Measurements from ENCODE around the gene CAMK2B.

Gene CAMK2B

DNA sequence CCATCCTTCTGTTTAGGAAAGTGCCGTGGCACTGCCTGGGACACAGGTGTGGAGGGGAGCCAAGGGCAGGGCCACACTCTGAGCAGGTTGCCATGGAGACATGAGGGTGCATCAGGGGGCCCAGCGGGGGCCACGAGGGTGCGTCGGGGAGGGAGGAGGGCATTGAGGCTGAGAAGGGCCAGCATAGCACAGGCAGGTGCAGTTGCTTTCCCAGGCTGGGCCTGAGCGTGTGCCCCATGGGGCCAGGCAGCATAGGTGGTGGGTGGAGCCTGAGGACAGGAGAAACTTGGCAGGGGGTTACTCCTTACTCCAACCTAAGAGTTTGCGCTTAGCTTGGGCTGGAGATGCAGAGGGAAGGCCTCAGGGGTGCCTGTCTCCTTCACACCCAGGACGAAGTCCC, 109.4 kb downstream of the CAMK2B start:
- no peak for TF ChIP-seq FOXP2 (optimal IDR thresholded peaks at IDR 0.05; ENCODE audit: borderline replicate concordance, extremely low read depth, extremely low read length, insufficient read depth)
- TF ChIP-seq POLR2AphosphoS5 (IDR thresholded peaks at IDR 0.05; ENCODE audit: low read depth, low read length), result no peak
- TF ChIP-seq TAF1 (IDR thresholded peaks at IDR 0.05; ENCODE audit: borderline replicate concordance, insufficient read depth, low read length), result no peak
- TF ChIP-seq SIN3A (IDR thresholded peaks at IDR 0.05; ENCODE audit: borderline replicate concordance, insufficient read depth, low read length), result no peak
- TF ChIP-seq, protein P1, sequence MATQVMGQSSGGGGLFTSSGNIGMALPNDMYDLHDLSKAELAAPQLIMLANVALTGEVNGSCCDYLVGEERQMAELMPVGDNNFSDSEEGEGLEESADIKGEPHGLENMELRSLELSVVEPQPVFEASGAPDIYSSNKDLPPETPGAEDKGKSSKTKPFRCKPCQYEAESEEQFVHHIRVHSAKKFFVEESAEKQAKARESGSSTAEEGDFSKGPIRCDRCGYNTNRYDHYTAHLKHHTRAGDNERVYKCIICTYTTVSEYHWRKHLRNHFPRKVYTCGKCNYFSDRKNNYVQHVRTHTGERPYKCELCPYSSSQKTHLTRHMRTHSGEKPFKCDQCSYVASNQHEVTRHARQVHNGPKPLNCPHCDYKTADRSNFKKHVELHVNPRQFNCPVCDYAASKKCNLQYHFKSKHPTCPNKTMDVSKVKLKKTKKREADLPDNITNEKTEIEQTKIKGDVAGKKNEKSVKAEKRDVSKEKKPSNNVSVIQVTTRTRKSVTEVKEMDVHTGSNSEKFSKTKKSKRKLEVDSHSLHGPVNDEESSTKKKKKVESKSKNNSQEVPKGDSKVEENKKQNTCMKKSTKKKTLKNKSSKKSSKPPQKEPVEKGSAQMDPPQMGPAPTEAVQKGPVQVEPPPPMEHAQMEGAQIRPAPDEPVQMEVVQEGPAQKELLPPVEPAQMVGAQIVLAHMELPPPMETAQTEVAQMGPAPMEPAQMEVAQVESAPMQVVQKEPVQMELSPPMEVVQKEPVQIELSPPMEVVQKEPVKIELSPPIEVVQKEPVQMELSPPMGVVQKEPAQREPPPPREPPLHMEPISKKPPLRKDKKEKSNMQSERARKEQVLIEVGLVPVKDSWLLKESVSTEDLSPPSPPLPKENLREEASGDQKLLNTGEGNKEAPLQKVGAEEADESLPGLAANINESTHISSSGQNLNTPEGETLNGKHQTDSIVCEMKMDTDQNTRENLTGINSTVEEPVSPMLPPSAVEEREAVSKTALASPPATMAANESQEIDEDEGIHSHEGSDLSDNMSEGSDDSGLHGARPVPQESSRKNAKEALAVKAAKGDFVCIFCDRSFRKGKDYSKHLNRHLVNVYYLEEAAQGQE (IDR thresholded peaks at IDR 0.05; ENCODE audit: insufficient read depth in 1 of 2, low read depth in 2 of 2, low read length in 2 of 2), result no peak

DNA sequence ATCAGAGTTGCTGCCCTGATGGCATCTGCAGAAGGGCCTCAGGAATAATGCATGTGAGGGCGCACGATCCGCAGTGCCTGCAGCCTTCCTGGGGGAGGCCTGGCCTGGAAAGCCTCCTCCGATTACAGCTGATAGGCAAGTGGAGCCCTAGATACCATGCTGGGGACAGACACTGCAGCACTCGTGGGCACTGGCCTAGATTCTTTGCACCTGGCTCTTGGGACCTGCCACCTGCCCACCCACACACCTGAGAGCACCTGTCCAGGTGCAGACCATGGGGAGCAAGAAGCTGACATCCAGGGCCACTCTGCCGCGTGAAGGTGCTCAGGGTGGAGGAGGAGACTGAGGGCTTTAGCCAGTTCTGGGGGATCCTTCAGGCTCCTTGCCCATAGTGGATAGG, 109.9 kb downstream of the CAMK2B start:
- TF ChIP-seq, protein P1 (IDR thresholded peaks at IDR 0.05; ENCODE audit: insufficient read depth in 1 of 2, low read depth in 2 of 2, low read length in 2 of 2), result no peak
- TF ChIP-seq SIN3A (IDR thresholded peaks at IDR 0.05; ENCODE audit: borderline replicate concordance, insufficient read depth, low read length) (no peak), TAF1 (IDR thresholded peaks at IDR 0.05; ENCODE audit: borderline replicate concordance, insufficient read depth, low read length) (no peak), FOXP2 (optimal IDR thresholded peaks at IDR 0.05; ENCODE audit: borderline replicate concordance, extremely low read depth, extremely low read length, insufficient read depth) (no peak), POLR2AphosphoS5 (IDR thresholded peaks at IDR 0.05; ENCODE audit: low read depth, low read length) (no peak)

DNA sequence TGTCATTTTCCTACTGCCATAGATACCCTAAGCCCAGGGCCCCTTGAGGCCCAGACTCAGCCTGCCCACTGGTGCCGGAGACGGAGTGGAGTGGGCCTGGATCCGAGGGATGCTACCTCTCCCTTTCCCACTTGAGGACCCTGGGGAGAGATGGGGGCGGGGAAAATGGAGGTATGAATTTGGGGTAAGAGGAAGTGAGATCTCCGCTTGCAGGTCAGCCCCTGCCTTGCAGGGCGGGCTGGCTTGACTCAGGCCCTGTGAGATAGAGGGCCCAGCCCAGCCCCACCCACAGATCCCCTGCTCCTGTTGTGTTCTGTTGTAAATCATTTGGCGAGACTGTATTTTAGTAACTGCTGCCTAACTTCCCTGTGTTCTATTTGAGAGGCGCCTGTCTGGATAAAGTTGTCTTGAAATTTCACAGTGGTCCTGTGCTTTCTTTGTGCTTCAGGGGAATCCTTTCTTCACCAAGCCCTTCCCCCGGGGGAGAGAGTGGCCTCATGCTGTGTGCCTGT, 111.5 kb downstream of the CAMK2B start:
- TF ChIP-seq, protein P1 (IDR thresholded peaks at IDR 0.05; ENCODE audit: insufficient read depth in 1 of 2, low read depth in 2 of 2, low read length in 2 of 2), result no peak
- TF ChIP-seq TAF1 (IDR thresholded peaks at IDR 0.05; ENCODE audit: borderline replicate concordance, insufficient read depth, low read length) (no peak), POLR2AphosphoS5 (IDR thresholded peaks at IDR 0.05; ENCODE audit: low read depth, low read length) (0 out of 2 replicates have a peak, but pooled peaks have one; percentile 19), FOXP2 (optimal IDR thresholded peaks at IDR 0.05; ENCODE audit: borderline replicate concordance, extremely low read depth, extremely low read length, insufficient read depth) (no peak), SIN3A (IDR thresholded peaks at IDR 0.05; ENCODE audit: borderline replicate concordance, insufficient read depth, low read length) (no peak)

DNA sequence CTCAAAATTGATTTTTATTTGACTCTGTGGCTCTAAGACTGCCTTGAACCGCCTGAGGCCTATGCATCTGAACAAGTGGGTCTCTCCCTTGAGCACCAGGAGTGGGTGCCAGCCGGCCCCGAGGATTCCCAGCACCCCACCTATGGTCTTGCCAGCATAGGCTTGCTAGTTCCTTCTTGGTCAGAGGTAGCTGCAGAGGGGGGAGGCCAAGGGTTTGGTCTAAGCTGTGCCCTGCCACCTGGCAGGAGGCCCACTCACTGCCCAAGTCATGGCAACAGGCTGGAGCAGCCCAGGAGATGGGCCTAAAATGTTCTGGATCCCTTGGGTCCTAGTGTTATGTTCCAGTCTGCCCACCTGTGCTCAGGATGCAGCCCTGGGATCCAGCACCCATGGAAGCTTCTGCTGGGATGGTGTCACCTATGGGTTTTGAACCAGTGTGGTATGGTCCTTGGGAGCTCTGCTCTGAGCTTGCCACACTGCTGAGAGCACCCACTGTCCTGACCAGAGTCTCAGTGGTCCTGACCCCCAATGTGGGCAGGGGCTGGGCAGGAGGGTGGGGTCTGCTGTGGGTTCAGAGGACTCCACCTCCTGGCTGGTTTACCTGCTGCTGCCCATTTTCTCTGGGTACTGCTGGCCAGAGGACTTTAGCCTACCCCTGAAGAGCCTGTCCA, 112.1 kb downstream of the CAMK2B start:
- TF ChIP-seq SIN3A (IDR thresholded peaks at IDR 0.05; ENCODE audit: borderline replicate concordance, insufficient read depth, low read length) (no peak), POLR2AphosphoS5 (IDR thresholded peaks at IDR 0.05; ENCODE audit: low read depth, low read length) (no peak), TAF1 (IDR thresholded peaks at IDR 0.05; ENCODE audit: borderline replicate concordance, insufficient read depth, low read length) (no peak), FOXP2 (optimal IDR thresholded peaks at IDR 0.05; ENCODE audit: borderline replicate concordance, extremely low read depth, extremely low read length, insufficient read depth) (no peak)
- TF ChIP-seq, protein P1 (IDR thresholded peaks at IDR 0.05; ENCODE audit: insufficient read depth in 1 of 2, low read depth in 2 of 2, low read length in 2 of 2), result no peak

All from PFSK-1 (cell line).